Activated CD4-positive, CD25-positive, alpha-beta regulatory T cell treated with anti-CD3 and anti-CD28 coated beads, Interleukin-2, amount 50 U/mL, for 24 hours (primary cell): ENCODE measurements around the gene C5orf58.

Experiments
- ATAC-seq, 2 donors: fragments of 150-1000 bp; cut with Tn5 transposase; one replicate each; pipeline ENCODE4 v1.10.0; 2021; ENCODE audit warnings: mild to moderate bottlenecking in 1 of 2, moderate library complexity in 1 of 2

Gene C5orf58

GRCh38 chr5:170232786-170233185 lies at the start of gene C5orf58:
Gene C5orf58 (plus strand): TSS chr5:170232985. CDS start chr5:170234977, 1,992 bp downstream.
- no peak for ATAC-seq

GRCh38 chr5:170183816-170184687 lies 48.7 kb upstream of the C5orf58 start:
- ATAC-seq, result no peak

- no peak for ATAC-seq
Observed at GRCh38 chr5:170184737-170185136, 48.0 kb upstream of the C5orf58 start.

GRCh38 chr5:170186156-170186555 lies 46.6 kb upstream of the C5orf58 start:
- no peak for ATAC-seq

GRCh38 chr5:170186856-170187255 lies 45.9 kb upstream of the C5orf58 start:
- no peak for ATAC-seq

GRCh38 chr5:170190436-170191134 lies 42.2 kb upstream of the C5orf58 start:
- ATAC-seq, result no peak

- ATAC-seq, result no peak
Observed at GRCh38 chr5:170192829-170193228, 40.0 kb upstream of the C5orf58 start.

GRCh38 chr5:170195961-170196360 lies 36.8 kb upstream of the C5orf58 start:
- ATAC-seq, result no peak

- ATAC-seq, result no peak
Observed at GRCh38 chr5:170200876-170201275, 31.9 kb upstream of the C5orf58 start.

GRCh38 chr5:170201311-170201710 lies 31.5 kb upstream of the C5orf58 start:
- ATAC-seq, result no peak

GRCh38 chr5:170202117-170202516 lies 30.7 kb upstream of the C5orf58 start:
- no peak for ATAC-seq

- ATAC-seq, result no peak
Observed at GRCh38 chr5:170204202-170204601, 28.6 kb upstream of the C5orf58 start.

- ATAC-seq, result no peak
Observed at GRCh38 chr5:170206216-170206615, 26.6 kb upstream of the C5orf58 start.

- no peak for ATAC-seq
Observed at GRCh38 chr5:170206958-170207357, 25.8 kb upstream of the C5orf58 start.

GRCh38 chr5:170211575-170212334 lies 21.0 kb upstream of the C5orf58 start:
- ATAC-seq, result no peak

- no peak for ATAC-seq
Observed at GRCh38 chr5:170216257-170216864, 16.4 kb upstream of the C5orf58 start.

GRCh38 chr5:170217831-170218230 lies 15.0 kb upstream of the C5orf58 start:
- ATAC-seq, result no peak

GRCh38 chr5:170218726-170219125 lies 14.1 kb upstream of the C5orf58 start:
- ATAC-seq, result no peak

- no peak for ATAC-seq
Observed at GRCh38 chr5:170219615-170220014, 13.2 kb upstream of the C5orf58 start.

GRCh38 chr5:170220191-170220590 lies 12.6 kb upstream of the C5orf58 start:
- ATAC-seq, result no peak

- ATAC-seq, result no peak
Observed at GRCh38 chr5:170221327-170221741, 11.5 kb upstream of the C5orf58 start.

GRCh38 chr5:170223360-170223759 lies 9.4 kb upstream of the C5orf58 start:
- ATAC-seq, result no peak

GRCh38 chr5:170223906-170224305 lies 8.9 kb upstream of the C5orf58 start:
- no peak for ATAC-seq
